IMR-90 (cell line): ENCODE measurements around the gene ROBO1. TPM values are rescaled to one million over a fixed set of nuclear protein-coding genes. Genes with fewer than 3 reads are reported as not detected.

Source experiments
- ATAC-seq: fragments of 200-7000 bp; cut with Tn5 transposase; 2 replicates; pipeline ENCODE4 v1.9.1; 2020; ENCODE audit warnings: low read depth, mild to moderate bottlenecking, moderate library complexity
- BruUV-seq: library from RNA; stranded (reverse); fragments of 400-500 nt; replicated peaks from 2 replicates; lab custom pipeline; 2021; lab: Mats Ljungman, UMichigan
- CTCF ChIA-PET: fragments of 300-600 bp; formaldehyde crosslinking; extraction: SDS; loops from one replicate; lab custom pipeline; 2021; ENCODE audit warnings: antibody characterized with exemption; lab: Yijun Ruan, JAX
- POLR2A ChIA-PET: fragments of 300-600 bp; sonication (Branson Sonifier 250); formaldehyde crosslinking; loops from one replicate; lab custom pipeline; 2022; ENCODE audit warnings: antibody characterized with exemption; ENCODE audit not compliant: unreplicated experiment; lab: Charles Lee
- DNase-seq: peaks from one replicate; pipeline ENCODE4 v3.0.0; 2013
- H2AFZ ChIP-seq: replicated peaks from 2 replicates; pipeline ENCODE3; 2013; ENCODE audit warnings: low read length, mild to moderate bottlenecking; ENCODE audit not compliant: poor library complexity
- H2AK5ac ChIP-seq: 2 replicates; pipeline ENCODE4 v1.6.1; 2013; ENCODE audit warnings: low read depth, low read length, inconsistent platforms
- H2AK9ac ChIP-seq: replicated peaks from 2 replicates; pipeline ENCODE3; 2013; ENCODE audit warnings: mild to moderate bottlenecking, low read depth, low read length, moderate library complexity; ENCODE audit not compliant: poor library complexity
- H2BK120ac ChIP-seq: 2 replicates; pipeline ENCODE4 v1.6.1; 2013; ENCODE audit warnings: low read depth, low read length, inconsistent platforms
- H2BK15ac ChIP-seq: 3 replicates; pipeline ENCODE4 v1.6.1; 2013; ENCODE audit warnings: low read depth, low read length, inconsistent platforms
- H2BK20ac ChIP-seq: 2 replicates; pipeline ENCODE4 v1.6.1; 2013; ENCODE audit warnings: low read depth, mild to moderate bottlenecking, inconsistent platforms, low read length, moderate library complexity
- H2BK5ac ChIP-seq: 2 replicates; pipeline ENCODE4 v1.6.1; 2013; ENCODE audit warnings: mild to moderate bottlenecking, low read depth, low read length, inconsistent platforms; ENCODE audit not compliant: poor library complexity, severe bottlenecking
- H3K14ac ChIP-seq: replicated peaks from 2 replicates; pipeline ENCODE4 v1.6.1; 2013; ENCODE audit warnings: low read depth, low read length, inconsistent platforms
- H3K18ac ChIP-seq: 2 replicates; pipeline ENCODE4 v1.6.1; 2013; ENCODE audit warnings: low read depth, low read length, control low read depth
- H3K23ac ChIP-seq: 2 replicates; pipeline ENCODE4 v1.6.1; 2013; ENCODE audit warnings: low read depth, low read length, inconsistent platforms
- H3K27ac ChIP-seq: 2 replicates; pipeline ENCODE4 v1.5.1; 2013; ENCODE audit warnings: mild to moderate bottlenecking, control low read depth, low read length; ENCODE audit not compliant: insufficient read depth
- H3K27me3 ChIP-seq: 2 replicates; pipeline ENCODE4 v1.6.1; 2013; ENCODE audit warnings: low read length; ENCODE audit not compliant: control insufficient read depth, insufficient read depth
- H3K36me3 ChIP-seq: 2 replicates; pipeline ENCODE4 v1.6.1; 2013; ENCODE audit warnings: low read length, mixed read lengths; ENCODE audit not compliant: control insufficient read depth, insufficient read depth
- H3K4ac ChIP-seq: 2 replicates; pipeline ENCODE4 v1.6.1; 2013; ENCODE audit warnings: low read depth, low read length, inconsistent platforms
- H3K4me1 ChIP-seq: 2 replicates; pipeline ENCODE4 v1.6.1; 2013; ENCODE audit warnings: low read length, mixed read lengths; ENCODE audit not compliant: control insufficient read depth, insufficient read depth
- H3K4me2 ChIP-seq: 2 replicates; pipeline ENCODE4 v1.6.1; 2013; ENCODE audit warnings: low read depth, mild to moderate bottlenecking, control low read depth, low read length, moderate library complexity
- H3K4me3 ChIP-seq: 2 replicates; pipeline ENCODE4 v1.5.1; 2013; ENCODE audit warnings: low read depth, mild to moderate bottlenecking, control low read depth, low read length, moderate library complexity; ENCODE audit not compliant: insufficient read depth
- H3K56ac ChIP-seq: 2 replicates; pipeline ENCODE4 v1.6.1; 2013; ENCODE audit warnings: low read length, inconsistent platforms; ENCODE audit not compliant: insufficient read depth; ENCODE audit errors: extremely low read depth
- H3K79me1 ChIP-seq, 2 experiments: 2 replicates each; pipeline ENCODE4 v1.6.1; 2013; ENCODE audit warnings: low read length in 2 of 2, inconsistent platforms in 1 of 2, low read depth in 1 of 2
- H3K9ac ChIP-seq: 2 replicates; pipeline ENCODE4 v1.6.1; 2013; ENCODE audit warnings: low read depth, low read length, control low read depth
- H3K9me1 ChIP-seq: 2 replicates; pipeline ENCODE4 v1.6.1; 2013; ENCODE audit warnings: low read length, inconsistent platforms; ENCODE audit not compliant: insufficient read depth
- H3K9me3 ChIP-seq: 2 replicates; pipeline ENCODE4 v1.6.1; 2013; ENCODE audit warnings: low read length; ENCODE audit not compliant: control insufficient read depth, insufficient read depth
- H4K20me1 ChIP-seq: 2 replicates; pipeline ENCODE4 v1.6.1; 2013; ENCODE audit warnings: low read length, inconsistent platforms; ENCODE audit not compliant: insufficient read depth
- H4K5ac ChIP-seq: 2 replicates; pipeline ENCODE4 v1.6.1; 2013; ENCODE audit warnings: mild to moderate bottlenecking, low read depth, low read length, control low read depth
- H4K8ac ChIP-seq, 2 experiments: 2 replicates each; pipeline ENCODE4 v1.6.1; 2013; ENCODE audit warnings: low read depth in 2 of 2, low read length in 2 of 2, control low read depth in 1 of 2, inconsistent platforms in 1 of 2
- H4K91ac ChIP-seq: 2 replicates; pipeline ENCODE4 v1.6.1; 2013; ENCODE audit warnings: low read depth, low read length, inconsistent platforms; ENCODE audit not compliant: insufficient read depth
- MAFK ChIP-seq: IDR thresholded peaks from 2 replicates; pipeline ENCODE4 v1.6.1; 2012; ENCODE audit warnings: low read depth, low read length, improper control_type of control experiment
- MAZ ChIP-seq: IDR thresholded peaks from 2 replicates; pipeline ENCODE4 v1.6.1; 2012; ENCODE audit warnings: low read depth, mild to moderate bottlenecking, low read length, improper control_type of control experiment, moderate library complexity, borderline replicate concordance
- MXI1 ChIP-seq: IDR thresholded peaks from 2 replicates; pipeline ENCODE4 v1.6.1; 2012; ENCODE audit warnings: low read depth, mild to moderate bottlenecking, low read length, moderate library complexity, borderline replicate concordance
- RCOR1 ChIP-seq: IDR thresholded peaks from 2 replicates; pipeline ENCODE4 v1.6.1; 2012; ENCODE audit warnings: mild to moderate bottlenecking, low read length, improper control_type of control experiment; ENCODE audit not compliant: insufficient replicate concordance
- WGBS, 2 experiments: methylation state at CpG; one replicate each; pipeline versions ENCODE4 v1.1.5 to v1.1.7; 2013; ENCODE audit warnings: missing lambda C conversion rate in 2 of 2; ENCODE audit not compliant: insufficient read length in 1 of 2; ENCODE audit errors: extremely low coverage in 2 of 2; 5-methylcytosine and 5-hydroxymethylcytosine counted together
- dilution Hi-C: fragments of 300-500 bp; cut with HindIII; formaldehyde crosslinking; loops from one replicate; pipeline ENCODE4 v1.14.3; 2018; ENCODE audit warnings: low sequenced_read_pairs; ENCODE audit not compliant: unreplicated experiment
- in situ Hi-C: fragments of 300-500 bp; cut with MboI; formaldehyde crosslinking; loops from 3 replicates; pipeline ENCODE4 v1.14.3; 2019; ENCODE audit warnings: low sequenced_read_pairs, inconsistent platforms, mixed read lengths
- intact Hi-C: fragments of 100-400 bp; cut with micrococcal nuclease; formaldehyde crosslinking; loops from 2 replicates; pipeline ENCODE4 v1.10.0; 2022
- polyA plus RNA-seq, 3 experiments: library from polyadenylated mRNA; depleted of rRNA; stranded (reverse); fragments of >200 nt; gene quantifications; 2 replicates each; pipeline ENCODE4 v1.2.3, GENCODE V29; 2012; ENCODE audit warnings: low replicate concordance in 1 of 3
- total RNA-seq: library from RNA; depleted of rRNA; stranded (reverse); fragments of >200 nt; gene quantifications from 2 replicates; pipeline ENCODE4 v1.2.3, GENCODE V29; 2012
- TF ChIP-seq, protein P1 (sequence below): fragments of 150-350 bp; IDR thresholded peaks from 2 replicates; pipeline ENCODE4 v1.6.1; 2016; ENCODE audit warnings: low read depth, mild to moderate bottlenecking, low read length, moderate library complexity, borderline replicate concordance

ROBO1 gene
- total and polyA plus RNA-seq, 2 of the 4 experiments (the other 2 are of a cell fraction) = 24.1 to 53.9 TPM

DNA sequence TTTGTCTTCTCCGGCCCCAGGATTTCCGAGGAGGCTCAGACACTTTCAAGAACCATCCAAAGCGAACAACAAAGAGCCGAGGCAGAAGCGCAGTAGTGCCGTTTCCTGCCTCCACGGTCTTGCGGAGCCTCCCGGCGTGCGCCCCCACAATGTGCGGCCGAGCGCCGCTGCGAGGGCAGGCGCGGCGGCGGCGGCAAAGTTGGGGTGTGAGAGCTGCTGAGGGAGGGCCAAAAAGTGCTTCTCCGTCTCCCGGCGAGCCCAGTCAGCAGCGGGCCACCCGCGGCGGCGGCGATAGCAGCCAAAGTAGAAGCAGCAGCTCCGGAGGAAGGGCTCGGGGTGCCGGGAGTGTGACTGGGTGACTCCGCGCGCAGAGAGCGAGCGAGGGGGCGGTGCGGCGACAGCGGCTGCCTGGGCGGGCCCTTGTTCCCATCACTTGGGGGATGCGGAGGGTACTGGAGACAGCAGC is 749.1 kb downstream of the ROBO1 start:
- peak; percentile 64 for DNase-seq
- TF ChIP-seq MAFK (0 out of 2 replicates have a peak, but pooled peaks have one; percentile 14), MXI1 (peak; percentile 84), MAZ (no peak), RCOR1 (no peak)
- TF ChIP-seq, protein P1, sequence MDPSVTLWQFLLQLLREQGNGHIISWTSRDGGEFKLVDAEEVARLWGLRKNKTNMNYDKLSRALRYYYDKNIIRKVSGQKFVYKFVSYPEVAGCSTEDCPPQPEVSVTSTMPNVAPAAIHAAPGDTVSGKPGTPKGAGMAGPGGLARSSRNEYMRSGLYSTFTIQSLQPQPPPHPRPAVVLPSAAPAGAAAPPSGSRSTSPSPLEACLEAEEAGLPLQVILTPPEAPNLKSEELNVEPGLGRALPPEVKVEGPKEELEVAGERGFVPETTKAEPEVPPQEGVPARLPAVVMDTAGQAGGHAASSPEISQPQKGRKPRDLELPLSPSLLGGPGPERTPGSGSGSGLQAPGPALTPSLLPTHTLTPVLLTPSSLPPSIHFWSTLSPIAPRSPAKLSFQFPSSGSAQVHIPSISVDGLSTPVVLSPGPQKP = no peak
- H3K27me3 ChIP-seq = no peaks in the 10 kb centered on the region
- peaks cover 4 to 30% of the 10 kb centered on the region in 2 experiments; a peak in 3 of 4 replicates for H3K79me1 ChIP-seq
- H3K9ac ChIP-seq = peak overlapping the region; percentile 90
- peak overlapping the region; percentile 98 for H3K23ac ChIP-seq
- CTCF ChIA-PET = interaction anchor here (0.6 to 2.1 kb wide), 3 partner anchors 13 to 473 kb away, joined by 3 to 6 read pairs (median 3); no protein-coding TSS in a partner anchor
- H3K9me1 ChIP-seq = no peaks in the 10 kb centered on the region
- in situ Hi-C loops (no loop called here), dilution Hi-C loops (no loop called here), intact Hi-C loops (loop anchor here (1.0 to 5.0 kb wide), 3 partner anchors 66 to 359 kb away; no protein-coding TSS in a partner anchor)
- H2BK15ac ChIP-seq = peak overlapping the region; percentile 58; the same call in 1 of the 3 replicates
- peak overlapping the region; percentile 28; the same call in 1 of the 2 replicates for H2BK20ac ChIP-seq
- 0 out of 2 replicates have a peak, but pooled peaks cover 3% of the 10 kb centered on the region for H4K20me1 ChIP-seq
- H3K56ac ChIP-seq = peak overlapping the region; percentile 83
- BruUV-seq = TSS peak; percentile 71
- H2BK5ac ChIP-seq = peak overlapping the region; percentile 44
- POLR2A ChIA-PET = no interaction called here
- no peaks in the 10 kb centered on the region for H3K9me3 ChIP-seq
- peak overlapping the region; percentile 28; the same call in 1 of the 2 replicates for H4K5ac ChIP-seq
- H4K8ac ChIP-seq = peak overlapping the region; percentile 43 to 53; a peak in 1 of 4 replicates
- peak overlapping the region; percentile 89; the same call in 1 of the 2 replicates for H3K14ac ChIP-seq
- H2AK5ac ChIP-seq = no peak overlapping the region
- peak overlapping the region; percentile 89 for H3K4me2 ChIP-seq
- no peaks in the 10 kb centered on the region for H3K36me3 ChIP-seq
- H4K91ac ChIP-seq = peak overlapping the region; percentile 31; the same call in 1 of the 2 replicates
- peak overlapping the region; percentile 88 for H2AK9ac ChIP-seq
- peak overlapping the region; percentile 8 for H2BK120ac ChIP-seq
- peak overlapping the region; percentile 65 for H3K4me3 ChIP-seq
- peak overlapping the region; percentile 99 for H2AFZ ChIP-seq
- peak overlapping the region; percentile 59 for H3K4ac ChIP-seq
- ATAC-seq = peak; percentile 65
- H3K27ac ChIP-seq = peak overlapping the region; percentile 59
- 0% methylated on average over 15 of the region's 44 CpGs; no CpG with 5 or more reads in 1 of the 2 experiments for whole genome bisulfite sequencing, 2 experiments
- H3K18ac ChIP-seq = peak overlapping the region; percentile 44
- H3K4me1 ChIP-seq = peaks cover 1% of the 10 kb centered on the region; the same call in 1 of the 2 replicates
